NCI-H2171 (cell line): ENCODE data around the gene UGT1A1.
A peak's percentile ranks its signal among the peaks of the same experiment; 100 is the strongest.

Source experiments
- DNase-seq: peaks from one replicate; lab custom pipeline; 2025; lab: John Stamatoyannopoulos, UW

Gene UGT1A1

GRCh38 chr2:233798335-233799086, 38.4 kb downstream of the UGT1A1 start:
- no peak for DNase-seq

GRCh38 chr2:233799087-233799665, 39.1 kb downstream of the UGT1A1 start:
- peak; percentile 15 for DNase-seq

GRCh38 chr2:233799716-233800115, 39.6 kb downstream of the UGT1A1 start:
- DNase-seq: no peak

GRCh38 chr2:233800208-233800607, 40.1 kb downstream of the UGT1A1 start:
- DNase-seq: no peak

GRCh38 chr2:233801357-233802131, 41.5 kb downstream of the UGT1A1 start:
- no peak for DNase-seq

DNA sequence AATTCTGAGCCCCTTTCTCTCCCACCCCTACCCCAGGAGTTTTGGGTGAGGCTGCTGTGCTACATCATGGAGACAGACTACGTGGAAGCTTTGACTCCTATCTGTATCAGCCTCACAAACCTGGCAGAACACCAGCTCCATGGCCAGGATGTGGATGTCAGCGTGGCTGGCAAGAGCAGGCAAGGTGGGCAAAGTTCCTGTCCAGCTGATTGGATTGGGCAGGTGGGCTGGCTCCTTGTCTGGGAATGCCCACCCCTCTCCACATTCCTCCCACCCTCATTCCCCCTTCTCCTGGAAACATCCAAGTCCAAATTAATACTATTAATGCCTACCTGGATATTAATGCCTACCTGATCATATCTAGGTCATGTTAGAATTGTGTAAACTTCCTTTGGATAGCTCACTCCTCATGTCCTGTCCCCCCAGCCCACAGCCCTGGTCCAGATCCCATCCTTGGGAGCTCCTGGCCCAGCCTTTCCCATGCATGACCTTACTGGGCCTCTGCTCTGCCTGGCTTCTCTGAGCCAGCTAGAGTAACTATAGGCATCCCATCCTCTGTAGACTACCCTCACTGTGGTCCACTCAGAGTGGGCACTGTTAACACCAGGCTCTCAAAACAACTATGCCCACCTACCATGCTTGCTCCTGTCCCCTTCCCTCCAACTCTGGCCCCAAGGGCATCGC, 42.2 kb downstream of the UGT1A1 start:
- DNase-seq: no peak

DNA sequence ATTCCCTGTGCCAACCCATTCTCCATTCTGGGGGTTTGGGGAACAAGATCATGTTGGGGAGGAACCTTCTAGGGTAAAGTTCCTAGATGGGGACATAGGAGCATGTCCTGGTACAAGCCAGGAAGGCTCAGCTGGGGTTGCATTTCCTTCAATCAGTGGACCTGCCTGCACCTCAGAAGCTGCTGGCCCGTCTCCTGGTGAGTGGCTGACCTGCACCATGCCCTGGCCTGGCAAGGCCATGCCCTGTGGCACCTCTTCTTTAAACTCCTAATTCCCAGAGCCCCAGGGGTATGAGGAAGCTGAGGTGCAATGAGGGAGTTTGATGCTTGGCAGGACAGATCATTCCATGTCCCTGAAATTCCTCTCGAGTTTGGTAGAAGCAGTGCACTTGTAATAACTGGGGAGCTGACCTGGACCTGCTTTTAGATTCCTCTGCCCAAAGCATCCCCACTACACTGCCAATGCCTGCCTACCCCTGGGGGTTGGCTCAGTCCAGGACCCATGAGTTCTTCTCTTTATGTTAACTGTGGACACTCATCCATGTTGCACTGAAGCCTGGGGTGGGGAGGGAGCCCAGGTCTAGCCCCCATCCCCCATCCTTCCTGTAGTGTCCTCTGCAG, 43.3 kb downstream of the UGT1A1 start:
- no peak for DNase-seq

DNA sequence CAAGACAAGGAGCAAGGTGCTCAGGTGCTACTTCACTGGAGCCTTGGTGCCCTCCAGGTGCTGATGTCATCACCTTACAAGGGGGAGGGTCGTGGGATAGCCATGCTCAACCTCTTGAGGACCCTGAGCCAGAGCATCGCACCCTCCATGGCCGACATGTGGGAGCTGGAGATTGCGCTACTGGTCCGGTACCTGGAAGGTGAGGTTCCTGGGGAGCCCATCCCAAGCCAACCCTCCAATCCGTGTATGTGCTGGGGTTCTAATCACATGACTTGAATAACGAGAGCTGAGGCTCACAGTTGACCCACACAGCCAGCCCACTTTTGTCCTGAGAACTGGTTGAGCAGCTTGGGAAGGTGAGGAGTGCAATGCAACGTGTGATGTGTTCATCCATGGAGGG, 43.9 kb downstream of the UGT1A1 start:
- DNase-seq: no peak

GRCh38 chr2:233807215-233807865, 47.3 kb downstream of the UGT1A1 start:
- DNase-seq: no peak

DNA sequence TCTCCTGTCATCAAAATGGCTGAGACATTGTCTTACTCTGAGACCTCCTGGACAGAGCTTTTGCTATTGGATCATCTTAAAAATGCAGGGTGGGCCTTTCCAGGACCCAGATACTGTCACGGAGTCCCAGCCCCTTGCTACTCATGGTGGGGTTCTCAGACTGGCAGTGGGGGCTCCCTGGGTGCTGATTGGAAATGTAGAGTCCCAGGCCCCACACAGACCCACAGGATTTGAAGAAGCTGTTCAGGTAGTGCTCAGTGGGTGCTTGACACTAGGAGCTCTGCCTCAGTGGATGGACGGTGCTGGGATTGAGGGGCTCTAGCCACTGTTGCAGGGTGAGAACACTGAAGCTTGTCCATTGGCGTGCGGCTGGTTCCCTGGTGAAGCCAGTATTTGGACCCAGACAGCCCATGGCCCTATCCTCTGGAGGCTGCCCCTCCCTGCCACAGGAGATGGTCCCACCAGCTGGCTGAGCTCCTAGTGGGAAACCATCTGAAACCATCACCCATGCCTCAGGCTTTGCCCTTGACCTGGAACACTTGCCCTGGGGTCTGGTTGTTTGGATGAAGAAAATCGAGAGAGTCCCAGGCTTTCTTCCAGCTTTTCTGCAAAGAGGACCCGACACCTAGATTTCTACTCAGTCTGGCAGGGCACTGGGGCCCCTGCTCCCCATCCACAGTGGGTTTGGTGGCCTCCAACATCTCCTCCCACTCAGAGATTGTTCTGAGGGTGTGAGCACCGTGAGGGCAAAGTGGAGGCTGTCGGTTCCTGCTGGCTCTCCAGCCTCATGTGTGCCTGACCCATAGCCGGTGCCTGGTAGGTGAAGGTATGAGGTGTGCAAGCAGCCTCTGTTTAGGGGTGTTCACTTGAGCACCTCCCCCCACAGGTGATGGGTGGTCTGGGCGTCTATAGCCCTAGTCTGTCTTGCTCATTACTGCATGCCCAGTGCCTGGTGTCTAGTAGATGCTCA, 48.2 kb downstream of the UGT1A1 start:
- DNase-seq: no peak

- no peak for DNase-seq
These were observed 50.3 kb downstream of the UGT1A1 start for GRCh38 chr2:233810385-233810784.

DNA sequence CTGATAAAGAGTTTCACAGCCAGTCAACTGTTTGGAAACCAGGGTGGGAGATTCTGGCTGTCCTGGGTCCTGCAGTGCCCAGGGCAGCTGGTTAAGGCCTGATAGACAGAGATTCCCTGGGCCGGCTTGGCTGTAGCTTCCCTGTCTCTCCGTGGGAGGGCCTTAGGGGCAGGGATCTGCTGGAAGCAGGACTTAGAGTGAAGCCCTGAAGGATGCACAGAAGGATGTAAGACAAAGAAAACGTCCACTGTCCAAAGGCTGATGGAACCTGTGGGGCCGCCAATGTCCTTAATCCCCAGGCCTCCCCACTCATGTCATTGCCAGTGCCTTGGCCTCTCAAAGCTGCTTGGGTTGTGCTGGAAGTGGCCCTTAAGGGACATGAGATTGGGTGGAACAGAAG, 51.0 kb downstream of the UGT1A1 start:
- DNase-seq: no peak

DNA sequence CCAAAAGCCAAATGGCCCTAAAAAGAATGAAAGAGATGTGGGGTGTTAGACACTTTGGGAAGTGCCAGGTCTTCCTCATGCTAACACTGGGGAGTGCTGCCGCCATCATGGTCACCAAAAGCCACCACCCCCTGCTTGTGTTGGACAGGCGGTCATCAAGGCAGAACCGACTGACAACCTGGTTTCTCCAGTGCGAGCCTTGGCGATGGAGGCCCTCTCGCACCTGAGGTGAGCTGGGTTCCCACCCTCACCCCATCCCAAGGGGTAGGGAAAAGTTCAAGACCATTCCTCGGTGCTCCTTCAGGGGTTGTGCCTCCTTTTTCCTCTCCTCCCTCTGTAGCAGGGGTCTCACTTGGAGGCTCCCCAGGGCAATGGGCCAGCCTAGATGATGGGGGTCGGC, 51.7 kb downstream of the UGT1A1 start:
- no peak for DNase-seq

- no peak for DNase-seq
These were observed 53.4 kb downstream of the UGT1A1 start for GRCh38 chr2:233813236-233814055.

GRCh38 chr2:233814056-233814835, 54.2 kb downstream of the UGT1A1 start:
- DNase-seq: no peak

DNA sequence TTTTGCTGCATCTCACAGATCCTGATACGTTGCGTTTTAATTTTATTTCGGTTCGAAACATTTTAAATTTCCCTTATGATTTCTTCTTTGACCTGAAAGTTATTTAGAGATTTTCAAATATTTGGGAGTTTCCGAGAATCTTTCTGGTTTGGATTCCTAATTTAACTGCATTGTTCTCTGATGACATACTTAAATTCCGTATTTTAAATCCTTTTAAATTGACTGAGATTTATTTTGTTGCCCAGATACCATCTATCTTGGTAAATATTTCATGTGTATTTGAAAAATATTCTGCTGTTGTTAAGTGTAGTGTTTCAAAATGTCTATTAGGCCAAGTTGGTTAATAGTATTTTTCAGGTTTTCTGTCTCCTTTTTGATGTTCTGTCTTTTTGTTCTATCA, 55.8 kb downstream of the UGT1A1 start:
- DNase-seq: no peak

GRCh38 chr2:233816334-233816733, 56.3 kb downstream of the UGT1A1 start:
- DNase-seq: no peak

DNA sequence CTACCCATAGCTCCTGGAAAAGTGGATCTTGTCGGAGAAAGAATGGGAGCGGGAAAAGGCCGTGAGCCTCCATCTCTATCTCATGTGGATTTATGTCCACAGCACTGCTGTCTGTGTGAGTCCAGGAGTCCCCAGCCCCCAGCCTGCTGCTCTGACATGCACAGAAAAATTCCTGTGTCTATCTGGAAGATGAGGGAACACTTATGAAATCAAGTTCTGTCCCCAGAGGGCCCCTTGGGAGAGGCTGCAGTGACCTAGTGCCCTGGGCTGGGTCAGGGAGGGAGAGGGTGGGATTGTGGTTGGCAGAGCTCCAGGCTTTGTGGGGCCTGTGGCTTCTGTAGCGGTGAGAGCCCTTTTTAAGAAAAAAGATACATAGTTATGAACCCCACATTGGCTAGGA, 56.7 kb downstream of the UGT1A1 start:
- no peak for DNase-seq
